HG03103 (cell line): ENCODE data around the gene OR5H2.

Experiments
- ATAC-seq: cut with Tn5 transposase; IDR thresholded peaks from one replicate; pipeline ENCODE4 v1.9.1; 2021; ENCODE audit warnings: low read depth; ENCODE audit not compliant: unreplicated experiment

The OR5H2 gene

DNA sequence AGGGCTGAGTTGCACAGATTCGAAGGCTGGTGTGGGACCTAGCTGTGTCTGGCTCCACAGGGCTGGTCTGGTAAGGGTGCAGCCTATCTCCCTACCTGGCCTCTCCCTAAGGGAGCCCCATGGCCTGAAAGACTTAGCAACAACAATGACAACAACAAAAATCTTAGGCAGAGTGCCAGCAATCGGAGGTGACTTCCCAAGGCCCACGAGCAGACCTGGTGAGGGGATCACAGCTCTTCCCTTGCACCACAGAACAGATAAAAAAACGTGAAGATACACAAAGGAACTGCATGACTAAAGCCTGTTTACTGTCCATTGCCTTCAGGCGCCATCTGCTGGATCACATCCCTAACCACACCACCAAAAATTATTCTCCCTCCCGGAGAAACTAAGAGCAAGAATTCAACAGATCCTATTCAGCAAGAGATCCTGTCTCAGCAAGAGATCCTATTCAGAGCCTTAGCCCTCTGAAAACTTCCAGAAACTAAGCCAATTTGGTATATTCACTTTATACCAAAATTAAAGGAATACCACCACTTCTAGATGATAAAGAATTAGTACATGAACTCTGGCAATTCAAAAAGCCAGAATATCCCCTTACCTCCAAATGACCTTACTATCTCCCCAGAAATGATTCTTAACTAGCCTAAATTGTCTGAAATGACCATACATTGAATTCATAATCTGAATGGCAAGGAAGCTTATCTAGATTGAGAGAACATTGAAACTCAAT lies 47.3 kb downstream of the OR5H2 start:
- ATAC-seq = no peak

- ATAC-seq = no peak
These were observed 49.0 kb downstream of the OR5H2 start for GRCh38 chr3:98331329-98331728.
